ENCODE results near the gene GRID2IP. TPM values are rescaled to one million over a fixed set of nuclear protein-coding genes. Genes with fewer than 3 reads are reported as not detected.
"Not testable (repeated sequence)": the region's sequence is repeated elsewhere in the genome, so short reads cannot be mapped to it uniquely, and the experiment has no call there.

The GRID2IP gene
- total RNA-seq, 1 donor from 2014 or later = not detected

- H3K4me3 ChIP-seq = no peak overlapping the region
- peaks cover 30% of the 10 kb centered on the region for H3K4me1 ChIP-seq
- no peaks in the 10 kb centered on the region for H3K9me3 ChIP-seq (replicated peaks)
- no peaks in the 10 kb centered on the region for H3K27me3 ChIP-seq (ENCODE audit: low read depth)
- intact Hi-C loops (cut with micrococcal nuclease) = no loop called here
- H3K27ac ChIP-seq (replicated peaks) = no peak overlapping the region
- no peak for DNase-seq
- H3K36me3 ChIP-seq = peaks cover 67% of the 10 kb centered on the region
- TF ChIP-seq CTCF (IDR thresholded peaks at IDR 0.05; ENCODE audit: borderline replicate concordance) = no peak
These were observed 37.3 kb upstream of the GRID2IP start for GRCh38 chr7:6588566-6588965.

- peaks cover 17% of the 10 kb centered on the region for H3K4me1 ChIP-seq
- H3K27me3 ChIP-seq (ENCODE audit: low read depth); DNase-seq; H3K27ac ChIP-seq (replicated peaks); intact Hi-C loops (cut with micrococcal nuclease); H3K9me3 ChIP-seq (replicated peaks); H3K4me3 ChIP-seq: not testable (repeated sequence)
- H3K36me3 ChIP-seq = peaks cover 71% of the 10 kb centered on the region
These were observed 34.6 kb upstream of the GRID2IP start for GRCh38 chr7:6585746-6586432.

- intact Hi-C loops (cut with micrococcal nuclease) = no loop called here
- Histone ChIP-seq H3K4me3 (no peak overlapping the region), H3K4me1 (peaks cover 12% of the 10 kb centered on the region), H3K9me3 (replicated peaks) (no peaks in the 10 kb centered on the region), H3K36me3 (peaks cover 47% of the 10 kb centered on the region), H3K27me3 (ENCODE audit: low read depth) (no peaks in the 10 kb centered on the region), H3K27ac (replicated peaks) (no peak overlapping the region)
- TF ChIP-seq CTCF (IDR thresholded peaks at IDR 0.05; ENCODE audit: borderline replicate concordance) = no peak
- no peak for DNase-seq
These were observed 28.2 kb upstream of the GRID2IP start for GRCh38 chr7:6579446-6579845.

- Histone ChIP-seq H3K4me3 (peak overlapping the region; percentile 76), H3K4me1 (peaks cover 12% of the 10 kb centered on the region), H3K9me3 (replicated peaks) (no peaks in the 10 kb centered on the region), H3K36me3 (peaks cover 37% of the 10 kb centered on the region), H3K27ac (replicated peaks) (peak overlapping the region; percentile 96), H3K27me3 (ENCODE audit: low read depth) (no peaks in the 10 kb centered on the region)
- intact Hi-C loops (cut with micrococcal nuclease) = no loop called here
- no peak for TF ChIP-seq CTCF (IDR thresholded peaks at IDR 0.05; ENCODE audit: borderline replicate concordance)
- no peak for DNase-seq
These were observed 27.1 kb upstream of the GRID2IP start for GRCh38 chr7:6578114-6579084.

- H3K4me3 ChIP-seq = peak within 1 kb of the TSS; percentile 76
- no peaks in the 10 kb centered on the region for H3K9me3 ChIP-seq (replicated peaks)
- H3K36me3 ChIP-seq = peaks cover 30% of the 10 kb centered on the region
- intact Hi-C loops (cut with micrococcal nuclease) = no loop called here
- TF ChIP-seq CTCF (IDR thresholded peaks at IDR 0.05; ENCODE audit: borderline replicate concordance) = no peak
- peak; percentile 91 for DNase-seq
- H3K27me3 ChIP-seq (ENCODE audit: low read depth) = no peaks in the 10 kb centered on the region
- peaks cover 12% of the 10 kb centered on the region for H3K4me1 ChIP-seq
- peak within 1 kb of the TSS; percentile 96 for H3K27ac ChIP-seq (replicated peaks)
These were observed 26.3 kb upstream of the GRID2IP start, which contains the start of gene ZDHHC4 for GRCh38 chr7:6577369-6578113. Gene ZDHHC4, plus strand, starts transcription at chr7:6577454. Its CDS starts 3,108 bp downstream, at chr7:6580562.

- intact Hi-C loops (cut with micrococcal nuclease); H3K27me3 ChIP-seq (ENCODE audit: low read depth); H3K9me3 ChIP-seq (replicated peaks): not testable (repeated sequence)
- peak; percentile 25 for DNase-seq
- Histone ChIP-seq H3K4me1 (peaks cover 12% of the 10 kb centered on the region), H3K27ac (replicated peaks) (peak overlapping the region; percentile 96), H3K4me3 (peak overlapping the region; percentile 76), H3K36me3 (peaks cover 24% of the 10 kb centered on the region)
These were observed 25.7 kb upstream of the GRID2IP start for GRCh38 chr7:6576867-6577368.

Data from left ventricle myocardium inferior (tissue), 1 donor.